Measurements from ENCODE around the gene NLK. TPM values are rescaled to one million over a fixed set of nuclear protein-coding genes. Genes with fewer than 3 reads are reported as not detected.

Gene NLK
- 8.6 and 9.3 TPM in 2 replicates for total RNA-seq

GRCh38 chr17:28042657-28042720 is at the start of gene NLK:
TSS of gene NLK (plus strand) at chr17:28042677. CDS start at chr17:28042874, 197 bp downstream.

Other genes starting within 250 kb of the NLK start
- gene NOS2, start 242.1 kb upstream of the NLK start, total RNA-seq = 0.13 TPM in 1 of 2 replicates, not detected in the other
- 9.6 and 11.2 TPM in 2 replicates for gene LYRM9, start 149.3 kb upstream of the NLK start, total RNA-seq

Data from epithelial cell of alveolus of lung (primary cell).